ENCODE results near the gene OR11H6. TPM values are rescaled to one million over a fixed set of nuclear protein-coding genes. Genes with fewer than 3 reads are reported as not detected.
"Not testable (repeated sequence)": the region's sequence is repeated elsewhere in the genome, so short reads cannot be mapped to it uniquely, and the experiment has no call there.

OR11H6 gene
- total and polyA plus RNA-seq, 2 donors (not counting 1 experiment from before 2014, with no cell fraction given): not detected

DNA sequence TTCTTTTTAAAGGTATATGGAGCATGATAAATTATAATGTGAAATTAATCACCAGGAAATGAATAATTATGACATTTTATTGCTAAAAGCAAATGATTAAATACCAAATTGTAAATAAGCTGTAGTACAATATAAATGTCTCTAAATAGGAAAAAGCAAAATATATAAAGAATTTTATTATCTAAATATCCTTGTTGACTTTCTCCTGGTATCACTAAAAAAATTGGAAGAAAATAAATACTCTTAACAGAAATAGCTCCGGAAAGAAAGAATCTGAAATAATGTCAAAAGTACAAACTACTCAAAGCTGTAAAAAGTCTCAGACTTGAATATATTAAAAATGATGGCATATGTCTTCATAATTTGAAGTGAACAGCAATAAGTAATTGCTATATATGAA, 5.2 kb downstream of the OR11H6 start, which contains the start of gene OR11H7:
Gene OR11H7, plus strand, starts transcription at position 301 of the 400 bp plus-strand sequence.
- peaks cover 19% of the 10 kb centered on the region for H3K27me3 Mint-ChIP-seq
- Histone ChIP-seq H3K4me3 (ENCODE audit: control extremely low read depth in 1 of 5, extremely low read depth in 1 of 5, insufficient read depth in 1 of 5, low read depth in 2 of 5, low read length in 4 of 5) (no peak within 1 kb of the TSS), H3K9me3 (ENCODE audit: control extremely low read depth in 1 of 3, control insufficient read depth in 2 of 3, insufficient read depth in 1 of 3, low read length in 2 of 3) (peaks cover 0 to 2% (median 0%) of the 10 kb centered on the region in 3 donors), H3K27me3 (replicated peaks in 1 of 4; ENCODE audit: control extremely low read depth in 1 of 4, control insufficient read depth in 3 of 4, insufficient read depth in 4 of 4, low read length in 3 of 4) (peaks cover 0 to 3% (median 0%) of the 10 kb centered on the region in 4 experiments), H3K79me2 (ENCODE audit: control insufficient read depth, insufficient read depth, low read length) (no peaks in the 10 kb centered on the region), H3K4me1 (ENCODE audit: control insufficient read depth in 2 of 2, insufficient read depth in 2 of 2, low read length in 2 of 2) (no peaks in the 10 kb centered on the region), H4K20me1 (ENCODE audit: control insufficient read depth, insufficient read depth, low read length, poor library complexity, severe bottlenecking) (no peaks in the 10 kb centered on the region), H3K27ac (ENCODE audit: low read length in 2 of 2) (no peak within 1 kb of the TSS), H3K4me2 (replicated peaks; ENCODE audit: low read depth, low read length, poor library complexity, severe bottlenecking) (no peak within 1 kb of the TSS), H3K36me3 (replicated peaks in 1 of 2; ENCODE audit: control extremely low read depth in 1 of 2, control insufficient read depth in 1 of 2, extremely low read depth in 1 of 2, insufficient read depth in 2 of 2, low read length in 1 of 2) (no peaks in the 10 kb centered on the region), H3K9ac (ENCODE audit: low read length) (no peak within 1 kb of the TSS), H2AFZ (ENCODE audit: insufficient read depth, low read depth, low read length, poor library complexity, severe bottlenecking) (no peak within 1 kb of the TSS)
- ChIA-PET POLR2A (no interaction called here), CTCF (interaction anchor here (0.6 kb wide), 1 partner anchor 37 kb away, joined by 3 read pairs; no protein-coding TSS in a partner anchor)
- no CpG with 5 or more reads among the region's 1 CpG for WGBS (ENCODE audit: insufficient coverage)
- DNase-seq (no peak), ATAC-seq (ENCODE audit: low read depth) (no peak)
- no peak within 1 kb of the TSS for H3K4me3 Mint-ChIP-seq
- peaks cover 9% of the 10 kb centered on the region for H3K9me3 Mint-ChIP-seq (ENCODE audit: insufficient read depth)
- no peaks in the 10 kb centered on the region for H3K4me1 Mint-ChIP-seq
- intact Hi-C loops (cut with micrococcal nuclease): no loop called here
- TF ChIP-seq, protein P1, sequence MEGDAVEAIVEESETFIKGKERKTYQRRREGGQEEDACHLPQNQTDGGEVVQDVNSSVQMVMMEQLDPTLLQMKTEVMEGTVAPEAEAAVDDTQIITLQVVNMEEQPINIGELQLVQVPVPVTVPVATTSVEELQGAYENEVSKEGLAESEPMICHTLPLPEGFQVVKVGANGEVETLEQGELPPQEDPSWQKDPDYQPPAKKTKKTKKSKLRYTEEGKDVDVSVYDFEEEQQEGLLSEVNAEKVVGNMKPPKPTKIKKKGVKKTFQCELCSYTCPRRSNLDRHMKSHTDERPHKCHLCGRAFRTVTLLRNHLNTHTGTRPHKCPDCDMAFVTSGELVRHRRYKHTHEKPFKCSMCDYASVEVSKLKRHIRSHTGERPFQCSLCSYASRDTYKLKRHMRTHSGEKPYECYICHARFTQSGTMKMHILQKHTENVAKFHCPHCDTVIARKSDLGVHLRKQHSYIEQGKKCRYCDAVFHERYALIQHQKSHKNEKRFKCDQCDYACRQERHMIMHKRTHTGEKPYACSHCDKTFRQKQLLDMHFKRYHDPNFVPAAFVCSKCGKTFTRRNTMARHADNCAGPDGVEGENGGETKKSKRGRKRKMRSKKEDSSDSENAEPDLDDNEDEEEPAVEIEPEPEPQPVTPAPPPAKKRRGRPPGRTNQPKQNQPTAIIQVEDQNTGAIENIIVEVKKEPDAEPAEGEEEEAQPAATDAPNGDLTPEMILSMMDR (IDR thresholded peaks at IDR 0.05): no peak
- TF ChIP-seq EZH2 (IDR thresholded peaks at IDR 0.05; ENCODE audit: borderline replicate concordance, insufficient read depth, low read depth, low read length, poor library complexity, severe bottlenecking): no peak
- no peak within 1 kb of the TSS for H3K27ac Mint-ChIP-seq

- H4K20me1 ChIP-seq (ENCODE audit: control insufficient read depth, insufficient read depth, low read length, poor library complexity, severe bottlenecking); H3K27me3 ChIP-seq (replicated peaks in 1 of 4; ENCODE audit: control extremely low read depth in 1 of 4, control insufficient read depth in 3 of 4, insufficient read depth in 4 of 4, low read length in 3 of 4); H3K4me3 Mint-ChIP-seq; H3K27me3 Mint-ChIP-seq; H3K9me3 ChIP-seq (ENCODE audit: control extremely low read depth in 1 of 3, control insufficient read depth in 2 of 3, insufficient read depth in 1 of 3, low read length in 2 of 3); POLR2A ChIA-PET; H3K4me1 Mint-ChIP-seq; H3K9me3 Mint-ChIP-seq (ENCODE audit: insufficient read depth); H3K27ac ChIP-seq (ENCODE audit: low read length in 2 of 2); H3K4me3 ChIP-seq (ENCODE audit: control extremely low read depth in 1 of 5, extremely low read depth in 1 of 5, insufficient read depth in 1 of 5, low read depth in 2 of 5, low read length in 4 of 5); H2AFZ ChIP-seq (ENCODE audit: insufficient read depth, low read depth, low read length, poor library complexity, severe bottlenecking); H3K9ac ChIP-seq (ENCODE audit: low read length); CTCF ChIA-PET; H3K36me3 ChIP-seq (replicated peaks in 1 of 2; ENCODE audit: control extremely low read depth in 1 of 2, control insufficient read depth in 1 of 2, extremely low read depth in 1 of 2, insufficient read depth in 2 of 2, low read length in 1 of 2); H3K79me2 ChIP-seq (ENCODE audit: control insufficient read depth, insufficient read depth, low read length); intact Hi-C loops (cut with micrococcal nuclease); ATAC-seq (ENCODE audit: low read depth); DNase-seq; H3K27ac Mint-ChIP-seq; H3K4me2 ChIP-seq (replicated peaks; ENCODE audit: low read depth, low read length, poor library complexity, severe bottlenecking); H3K4me1 ChIP-seq (ENCODE audit: control insufficient read depth in 2 of 2, insufficient read depth in 2 of 2, low read length in 2 of 2): not testable (repeated sequence)
- WGBS (ENCODE audit: insufficient coverage): 93% methylated on average over 4 of the region's 4 CpGs
Measured at GRCh38 chr14:20235415-20235814, 11.9 kb downstream of the OR11H6 start.
